K562 (cell line): ENCODE results near the gene SLC25A10. TPM values are rescaled to one million over a fixed set of nuclear protein-coding genes. Genes with fewer than 3 reads are reported as not detected.

ENCODE experiments used
- ATAC-seq: fragments of 200-7000 bp; cut with Tn5 transposase; 3 replicates; pipeline ENCODE4 v1.9.1; 2020; ENCODE audit warnings: moderate library complexity
- BruUV-seq: library from RNA; stranded (reverse); fragments of 400-500 nt; replicated peaks from 2 replicates; lab custom pipeline; 2021; lab: Mats Ljungman, UMichigan
- CTCF ChIA-PET: fragments of 300-600 bp; formaldehyde crosslinking; extraction: SDS; loops from one replicate; lab custom pipeline; 2021; ENCODE audit warnings: low intra/inter-chr PET ratio; lab: Yijun Ruan, JAX
- POLR2A ChIA-PET: fragments of 300-600, 350-650 bp; sonication (Branson Sonifier 250); formaldehyde crosslinking; extraction: SDS; loops from one replicate; lab custom pipeline; 2021; ENCODE audit warnings: antibody characterized with exemption, inconsistent platforms; lab: Yijun Ruan, JAX
- DNase-seq, 4 experiments: peaks; one replicate each; pipeline versions ENCODE4 v3.0.0 to v3.0.0-alpha.2; 2011 to 2018; ENCODE audit warnings: low spot score in 3 of 4, mixed read lengths in 3 of 4; ENCODE audit errors: extremely low read depth in 1 of 4
- FAIRE-seq: peaks from 2 replicates; lab custom pipeline; 2011; peaks lifted over from hg19 to GRCh38; lab: Jason Lieb, UNC
- H2AFZ ChIP-seq: 2 replicates; pipeline ENCODE4 v1.6.0; 2011; ENCODE audit warnings: low read depth, low read length, control low read depth, inconsistent platforms
- H3K27ac ChIP-seq: fragments of 200-600 bp; 3 replicates; pipeline ENCODE4 v1.8.0; 2011; ENCODE audit warnings: low read depth, mild to moderate bottlenecking, control low read depth, inconsistent platforms, low read length, moderate library complexity, mixed read lengths; ENCODE audit errors: extremely low read depth
- H3K27me3 ChIP-seq, 2 experiments: fragments of 300-600 bp in 1 of 2; 2 replicates in 1 of 2; 3 replicates in 1 of 2; pipeline versions ENCODE4 v1.6.0 to v1.8.0; 2011; ENCODE audit warnings: inconsistent platforms in 2 of 2, low read length in 2 of 2, mild to moderate bottlenecking in 1 of 2, mixed read lengths in 1 of 2, moderate library complexity in 1 of 2; ENCODE audit not compliant: control insufficient read depth in 2 of 2, insufficient read depth in 2 of 2
- H3K36me3 ChIP-seq: fragments of 300-600 bp; 3 replicates; pipeline ENCODE4 v1.8.0; 2011; ENCODE audit warnings: mild to moderate bottlenecking, low read length, inconsistent platforms; ENCODE audit not compliant: control insufficient read depth, insufficient read depth
- H3K4me1 ChIP-seq, 2 experiments: fragments of 200-600 bp in 1 of 2; replicated peaks in 1 of 2; 2 replicates in 1 of 2; 3 replicates in 1 of 2; pipeline versions ENCODE4 v1.5.1 to v1.8.0; 2011; ENCODE audit warnings: inconsistent platforms in 2 of 2, low read length in 2 of 2, mild to moderate bottlenecking in 1 of 2, mixed read lengths in 1 of 2, moderate library complexity in 1 of 2; ENCODE audit not compliant: control insufficient read depth in 2 of 2, insufficient read depth in 2 of 2
- H3K4me2 ChIP-seq: 2 replicates; pipeline ENCODE4 v1.6.1; 2011; ENCODE audit warnings: low read length, control low read depth, inconsistent platforms, mixed read lengths; ENCODE audit not compliant: insufficient read depth
- H3K4me3 ChIP-seq: fragments of 200-600 bp; sonication (generic), shearing (Covaris generic); 2 replicates; pipeline ENCODE4 v1.5.1; 2016; ENCODE audit warnings: control low read depth, inconsistent platforms
- H3K79me2 ChIP-seq: fragments of 200-600 bp; 3 replicates; pipeline ENCODE4 v1.8.0; 2011; ENCODE audit warnings: low read length, inconsistent platforms; ENCODE audit not compliant: control insufficient read depth, insufficient read depth
- H3K9ac ChIP-seq, 2 experiments: 2 replicates each; pipeline versions ENCODE4 v1.6.0 to v1.6.1; 2011; ENCODE audit warnings: low read depth in 2 of 2, low read length in 2 of 2, control low read depth in 1 of 2, inconsistent platforms in 1 of 2, mild to moderate bottlenecking in 1 of 2, mixed read lengths in 1 of 2; ENCODE audit not compliant: insufficient read depth in 1 of 2
- H3K9me1 ChIP-seq: one replicate; pipeline ENCODE4 v1.6.0; 2011; ENCODE audit warnings: inconsistent platforms, mild to moderate bottlenecking, low read length, moderate library complexity; ENCODE audit not compliant: control insufficient read depth, insufficient read depth
- H3K9me3 ChIP-seq: replicated peaks from 2 replicates; pipeline ENCODE4 v1.5.1; 2011; ENCODE audit warnings: low read depth, low read length, inconsistent platforms; ENCODE audit not compliant: control insufficient read depth, insufficient read depth
- H4K20me1 ChIP-seq: replicated peaks from 2 replicates; pipeline ENCODE4 v1.6.1; 2011; ENCODE audit warnings: low read length, inconsistent platforms, mixed read lengths; ENCODE audit not compliant: control insufficient read depth, insufficient read depth
- BRCA1 ChIP-seq, 2 experiments: fragments of 450-650 bp in 1 of 2; sonication (generic) in 1 of 2; formaldehyde crosslinking in 1 of 2; IDR thresholded peaks; 2 replicates each; pipeline versions ENCODE4 v1.5.0 to v1.6.1; 2017 to 2020; ENCODE audit warnings: mild to moderate bottlenecking in 1 of 2, missing genetic modification reagents in 1 of 2
- CBFA2T2 ChIP-seq: fragments of 450-650 bp; conservative IDR thresholded peaks from 2 replicates; pipeline ENCODE4 v1.6.1; 2017; ENCODE audit warnings: mild to moderate bottlenecking
- CREB1 ChIP-seq, 2 experiments: sonication (generic) in 1 of 2; formaldehyde crosslinking in 1 of 2; IDR thresholded peaks; 2 replicates each; pipeline versions ENCODE4 v1.6.1 to v1.8.0; 2012 to 2022; ENCODE audit warnings: inconsistent platforms in 1 of 2, mild to moderate bottlenecking in 1 of 2, missing genetic modification reagents in 1 of 2, moderate library complexity in 1 of 2
- MEIS2 ChIP-seq: fragments of 450-650 bp; IDR thresholded peaks from 2 replicates; pipeline ENCODE4 v1.6.1; 2014; ENCODE audit warnings: mild to moderate bottlenecking; ENCODE audit not compliant: partially characterized antibody
- NFYB ChIP-seq: IDR thresholded peaks from 2 replicates; pipeline ENCODE4 v1.6.1; 2011; ENCODE audit warnings: mild to moderate bottlenecking, moderate library complexity; ENCODE audit not compliant: insufficient read length; ENCODE audit errors: extremely low read depth
- PHF21A ChIP-seq: fragments of 450-650 bp; IDR thresholded peaks from 2 replicates; pipeline ENCODE4 v1.6.1; 2017; ENCODE audit warnings: low read depth, borderline replicate concordance
- RBFOX2 ChIP-seq: fragments of 200-400 bp; formaldehyde crosslinking; IDR thresholded peaks from 2 replicates; pipeline ENCODE4 v1.6.1; 2017; ENCODE audit warnings: low read depth, mild to moderate bottlenecking, low read length, moderate library complexity
- SAFB2 ChIP-seq: fragments of 200-400 bp; formaldehyde crosslinking; IDR thresholded peaks from 2 replicates; pipeline ENCODE4 v1.6.1; 2018; ENCODE audit warnings: borderline replicate concordance, low read length, low read depth, moderate library complexity; ENCODE audit not compliant: severe bottlenecking
- SIN3A ChIP-seq, 2 experiments: fragments of 150-350 bp in 1 of 2; IDR thresholded peaks; 2 replicates each; pipeline ENCODE4 v1.6.1; 2011 to 2016; ENCODE audit warnings: borderline replicate concordance in 2 of 2, low read depth in 2 of 2, low read length in 2 of 2, mild to moderate bottlenecking in 2 of 2, moderate library complexity in 2 of 2; ENCODE audit not compliant: control insufficient read depth in 1 of 2
- SMAD2 ChIP-seq: fragments of 150-350 bp; IDR thresholded peaks from 2 replicates; pipeline ENCODE4 v1.6.1; 2014; ENCODE audit warnings: low read depth, mild to moderate bottlenecking, low read length
- TCF3 ChIP-seq: sonication (generic); formaldehyde crosslinking; IDR thresholded peaks from 2 replicates; pipeline ENCODE4 v1.4.0; 2020; ENCODE audit warnings: mild to moderate bottlenecking, missing genetic modification reagents
- ZNF143 ChIP-seq: sonication (generic); formaldehyde crosslinking; IDR thresholded peaks from 2 replicates; pipeline ENCODE4 v1.9.0; 2022; ENCODE audit warnings: mild to moderate bottlenecking, missing genetic modification reagents
- WGBS: fragments of 100-300 bp; shearing (Covaris generic); methylation state at CpG from one replicate; pipeline ENCODE4 v1.1.6; 2016; ENCODE audit warnings: low coverage, mixed read lengths; ENCODE audit not compliant: insufficient coverage; ENCODE audit errors: missing lambda C conversion rate; 5-methylcytosine and 5-hydroxymethylcytosine counted together
- in situ Hi-C: fragments of 300-500 bp; cut with MboI; formaldehyde crosslinking; loops from 4 replicates; pipeline ENCODE4 v1.15.0; 2018; ENCODE audit warnings: inconsistent platforms, mixed read lengths
- intact Hi-C: fragments of 100-400 bp; cut with micrococcal nuclease; formaldehyde crosslinking; loops from 2 replicates; pipeline ENCODE4 v1.14.2; 2022
- polyA plus RNA-seq, 8 experiments: library from polyadenylated mRNA; depleted of rRNA in 4 of 8; stranded (reverse) in 5 of 8; unstranded in 3 of 8; fragments of >200 nt; fragmentation: Nextera tagmentation in 2 of 8; fragmentation: Illumina TruSeq in 1 of 8; extraction: Ambion mirVana in 2 of 8; extraction: Trizol in 1 of 8; gene quantifications; 2 replicates each; pipeline versions ENCODE4 v1.2.1 to v1.2.3, GENCODE V29; 2011 to 2014; ENCODE audit warnings: inconsistent platforms in 1 of 8, missing spikeins in 1 of 8
- total RNA-seq, 7 experiments: library from RNA; depleted of rRNA in 6 of 7; stranded (reverse); fragments of >200 nt in 6 of 7; fragmentation: Illumina TruSeq in 2 of 7; extraction: Trizol in 2 of 7; gene quantifications; 2 replicates each; pipeline versions ENCODE4 v1.2.1 to v1.2.3, GENCODE V29; 2011 to 2021; ENCODE audit warnings: low replicate concordance in 1 of 7
- TF ChIP-seq, protein P1 (sequence below): fragments of 200-800 bp; sonication (Bioruptor generic); IDR thresholded peaks from 2 replicates; pipeline ENCODE4 v1.6.1; 2017; ENCODE audit warnings: missing genetic modification characterization, missing compliant biosample characterization
- TF ChIP-seq, protein P2 (sequence below): fragments of 450-650 bp; IDR thresholded peaks from 2 replicates; pipeline ENCODE4 v1.6.1; 2016
- TF ChIP-seq, protein P3 (sequence below): fragments of 450-650 bp; formaldehyde crosslinking; IDR thresholded peaks from 2 replicates; pipeline ENCODE4 v1.4.0; 2022; ENCODE audit warnings: missing genetic modification characterization

Gene SLC25A10
- total and polyA plus RNA-seq, 9 of the 15 experiments (the other 6 are each of a cell fraction or from before 2014, with no cell fraction given), result 0.10 to 85.6 (median 34.3) TPM

DNA sequence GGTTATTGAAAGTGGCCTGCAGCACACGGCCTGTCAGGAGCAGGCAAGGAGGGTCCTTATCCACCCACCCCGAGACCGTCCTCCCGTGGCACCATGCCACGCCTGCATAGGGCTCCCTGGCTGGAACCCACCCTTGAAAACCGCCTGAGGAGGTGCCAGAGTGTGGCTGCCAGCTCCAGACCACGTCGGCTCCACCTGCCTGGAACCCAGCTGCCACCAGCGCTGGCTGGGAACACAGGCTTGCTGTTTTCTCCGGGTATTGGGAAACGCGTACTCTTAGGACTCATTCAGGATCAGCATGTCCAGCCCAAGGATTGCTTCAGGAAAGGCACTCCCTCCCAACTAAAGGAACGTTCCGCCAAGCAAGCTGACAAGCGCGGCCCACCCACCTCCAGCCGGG, 35.2 kb upstream of the SLC25A10 start (continued):
- no peak for TF ChIP-seq CREB1 (IDR thresholded peaks at IDR 0.05)
- TF ChIP-seq CREB1 (CRISPR knock-in tag; IDR thresholded peaks at IDR 0.05), result no peak
- no peak for TF ChIP-seq SAFB2
- TF ChIP-seq CBFA2T2, result no peak
- no peak for TF ChIP-seq NFYB
- no peak for TF ChIP-seq ZNF143
- TF ChIP-seq, protein P1, sequence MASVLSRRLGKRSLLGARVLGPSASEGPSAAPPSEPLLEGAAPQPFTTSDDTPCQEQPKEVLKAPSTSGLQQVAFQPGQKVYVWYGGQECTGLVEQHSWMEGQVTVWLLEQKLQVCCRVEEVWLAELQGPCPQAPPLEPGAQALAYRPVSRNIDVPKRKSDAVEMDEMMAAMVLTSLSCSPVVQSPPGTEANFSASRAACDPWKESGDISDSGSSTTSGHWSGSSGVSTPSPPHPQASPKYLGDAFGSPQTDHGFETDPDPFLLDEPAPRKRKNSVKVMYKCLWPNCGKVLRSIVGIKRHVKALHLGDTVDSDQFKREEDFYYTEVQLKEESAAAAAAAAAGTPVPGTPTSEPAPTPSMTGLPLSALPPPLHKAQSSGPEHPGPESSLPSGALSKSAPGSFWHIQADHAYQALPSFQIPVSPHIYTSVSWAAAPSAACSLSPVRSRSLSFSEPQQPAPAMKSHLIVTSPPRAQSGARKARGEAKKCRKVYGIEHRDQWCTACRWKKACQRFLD (CRISPR knock-in tag), result no peak
- TF ChIP-seq, all 486 proteins: peak for 2

DNA sequence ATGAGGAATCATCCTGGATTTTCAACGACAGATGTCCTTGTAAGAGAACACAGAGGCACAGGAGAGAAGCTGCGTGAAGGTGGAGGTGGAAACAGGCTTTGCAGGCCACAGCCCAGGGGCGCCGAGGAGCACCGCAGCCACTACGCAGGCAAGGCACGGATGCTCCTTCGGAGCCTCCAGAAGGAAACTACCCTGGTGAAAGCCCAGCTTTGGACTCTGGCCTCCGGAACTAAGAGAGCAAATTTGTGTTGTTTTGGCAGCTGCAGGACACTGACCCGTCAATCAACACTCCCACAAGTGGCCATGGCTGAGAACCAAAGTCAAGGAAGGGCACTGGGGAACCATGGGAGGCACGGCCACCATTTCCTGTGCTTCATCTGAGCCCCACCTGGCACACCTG, 31.9 kb upstream of the SLC25A10 start:
- FAIRE-seq (no peak), DNase-seq (no peak), ATAC-seq (no peak)
- H3K27me3 ChIP-seq, result no peaks in the 10 kb centered on the region
- ChIA-PET CTCF (no interaction called here), POLR2A (interaction anchor here (0.6 to 2.6 kb wide), 3 partner anchors 10 to 51 kb away, joined by 3 to 9 read pairs (median 3); partner anchors contain the start of gene CCDC137)
- BruUV-seq, result no TSS peak
- H3K9ac ChIP-seq, result peak overlapping the region in 1 of 2 experiments; percentile 82; a peak in 2 of 4 replicates
- H3K79me2 ChIP-seq, result peaks cover 34% of the 10 kb centered on the region
- H3K4me2 ChIP-seq, result no peak overlapping the region
- TF ChIP-seq TCF3 (CRISPR knock-in tag), result no peak
- TF ChIP-seq MEIS2, result peak; percentile 28
- TF ChIP-seq, protein P2, sequence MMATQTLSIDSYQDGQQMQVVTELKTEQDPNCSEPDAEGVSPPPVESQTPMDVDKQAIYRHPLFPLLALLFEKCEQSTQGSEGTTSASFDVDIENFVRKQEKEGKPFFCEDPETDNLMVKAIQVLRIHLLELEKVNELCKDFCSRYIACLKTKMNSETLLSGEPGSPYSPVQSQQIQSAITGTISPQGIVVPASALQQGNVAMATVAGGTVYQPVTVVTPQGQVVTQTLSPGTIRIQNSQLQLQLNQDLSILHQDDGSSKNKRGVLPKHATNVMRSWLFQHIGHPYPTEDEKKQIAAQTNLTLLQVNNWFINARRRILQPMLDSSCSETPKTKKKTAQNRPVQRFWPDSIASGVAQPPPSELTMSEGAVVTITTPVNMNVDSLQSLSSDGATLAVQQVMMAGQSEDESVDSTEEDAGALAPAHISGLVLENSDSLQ, result peak; percentile 38; the same call in 1 of the 2 replicates
- TF ChIP-seq SIN3A (IDR thresholded peaks at IDR 0.05; ENCODE audit: borderline replicate concordance in 2 of 2, control insufficient read depth in 1 of 2, low read depth in 2 of 2, low read length in 2 of 2), result no peak
- TF ChIP-seq PHF21A, result no peak
- TF ChIP-seq RBFOX2, result 0 out of 2 replicates have a peak, but pooled peaks have one; percentile 20
- TF ChIP-seq BRCA1 (IDR thresholded peaks at IDR 0.05), result no peak
- no peak for TF ChIP-seq BRCA1 (CRISPR knock-in tag; IDR thresholded peaks at IDR 0.05)
- TF ChIP-seq SMAD2, result no peak
- TF ChIP-seq, protein P3, sequence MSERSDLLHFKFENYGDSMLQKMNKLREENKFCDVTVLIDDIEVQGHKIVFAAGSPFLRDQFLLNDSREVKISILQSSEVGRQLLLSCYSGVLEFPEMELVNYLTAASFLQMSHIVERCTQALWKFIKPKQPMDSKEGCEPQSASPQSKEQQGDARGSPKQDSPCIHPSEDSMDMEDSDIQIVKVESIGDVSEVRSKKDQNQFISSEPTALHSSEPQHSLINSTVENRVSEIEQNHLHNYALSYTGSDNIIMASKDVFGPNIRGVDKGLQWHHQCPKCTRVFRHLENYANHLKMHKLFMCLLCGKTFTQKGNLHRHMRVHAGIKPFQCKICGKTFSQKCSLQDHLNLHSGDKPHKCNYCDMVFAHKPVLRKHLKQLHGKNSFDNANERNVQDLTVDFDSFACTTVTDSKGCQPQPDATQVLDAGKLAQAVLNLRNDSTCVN (CRISPR knock-in tag), result no peak
- H4K20me1 ChIP-seq, result peaks cover 2% of the 10 kb centered on the region; the same call in 1 of the 2 replicates
- no peaks in the 10 kb centered on the region for H3K9me3 ChIP-seq
- in situ Hi-C loops, result no loop called here
- intact Hi-C loops, result no loop called here
- peaks cover 16% of the 10 kb centered on the region; the same call in 1 of the 3 replicates for H3K36me3 ChIP-seq
- H3K4me1 ChIP-seq, result peaks cover 8 to 44% of the 10 kb centered on the region in 2 experiments
- no peaks in the 10 kb centered on the region for H3K9me1 ChIP-seq
- no peak overlapping the region for H3K4me3 ChIP-seq
- no peak overlapping the region for H3K27ac ChIP-seq
- 86% methylated on average over 11 of the region's 11 CpGs for WGBS
- H2AFZ ChIP-seq, result no peak overlapping the region
